ENCODE results near the gene ULK4. TPM values are rescaled to one million over a fixed set of nuclear protein-coding genes. Genes with fewer than 3 reads are reported as not detected.

The ULK4 gene
- total and polyA plus RNA-seq, 9 donors = 2.4 to 58.7 (median 7.3) TPM

DNA sequence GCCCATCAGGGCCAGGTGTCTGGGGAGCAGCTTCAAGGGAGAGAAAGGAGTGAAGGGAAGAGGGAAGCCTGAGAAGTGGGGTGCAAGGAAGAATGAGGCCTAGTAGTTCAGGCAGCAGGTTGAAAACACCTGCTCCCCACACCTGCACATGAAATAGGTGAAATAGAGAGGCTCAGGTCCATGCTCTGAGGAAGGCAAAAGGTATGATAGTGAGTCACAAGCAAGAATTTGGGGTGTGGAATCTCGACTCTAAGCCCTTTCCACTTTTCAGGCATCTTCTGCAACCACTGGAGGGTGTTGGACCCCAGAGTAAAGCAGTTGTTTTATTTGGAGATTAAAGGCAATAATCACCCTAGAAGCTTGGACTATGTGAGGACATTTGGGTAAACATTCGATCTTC is 605.1 kb downstream of the ULK4 start:
- WGBS, 3 donors = 73 to 85% (median 85%) methylated on average over 2 of the region's 2 CpGs
- Histone ChIP-seq H3K4me3 (no peak overlapping the region), H3K36me3 (no peaks in the 10 kb centered on the region), H3K27ac (no peak overlapping the region), H3K4me1 (ENCODE audit: insufficient read depth) (no peaks in the 10 kb centered on the region), H3K27me3 (no peaks in the 10 kb centered on the region), H3K9me3 (no peaks in the 10 kb centered on the region)
- TF ChIP-seq EP300 (IDR thresholded peaks at IDR 0.05) (no peak), POLR2A (IDR thresholded peaks at IDR 0.05) (no peak)
- TF ChIP-seq, protein P1, sequence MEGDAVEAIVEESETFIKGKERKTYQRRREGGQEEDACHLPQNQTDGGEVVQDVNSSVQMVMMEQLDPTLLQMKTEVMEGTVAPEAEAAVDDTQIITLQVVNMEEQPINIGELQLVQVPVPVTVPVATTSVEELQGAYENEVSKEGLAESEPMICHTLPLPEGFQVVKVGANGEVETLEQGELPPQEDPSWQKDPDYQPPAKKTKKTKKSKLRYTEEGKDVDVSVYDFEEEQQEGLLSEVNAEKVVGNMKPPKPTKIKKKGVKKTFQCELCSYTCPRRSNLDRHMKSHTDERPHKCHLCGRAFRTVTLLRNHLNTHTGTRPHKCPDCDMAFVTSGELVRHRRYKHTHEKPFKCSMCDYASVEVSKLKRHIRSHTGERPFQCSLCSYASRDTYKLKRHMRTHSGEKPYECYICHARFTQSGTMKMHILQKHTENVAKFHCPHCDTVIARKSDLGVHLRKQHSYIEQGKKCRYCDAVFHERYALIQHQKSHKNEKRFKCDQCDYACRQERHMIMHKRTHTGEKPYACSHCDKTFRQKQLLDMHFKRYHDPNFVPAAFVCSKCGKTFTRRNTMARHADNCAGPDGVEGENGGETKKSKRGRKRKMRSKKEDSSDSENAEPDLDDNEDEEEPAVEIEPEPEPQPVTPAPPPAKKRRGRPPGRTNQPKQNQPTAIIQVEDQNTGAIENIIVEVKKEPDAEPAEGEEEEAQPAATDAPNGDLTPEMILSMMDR (IDR thresholded peaks at IDR 0.05) = no peak
- DNase-seq = no peak
- intact Hi-C loops (cut with DNase I) = no loop called here

DNA sequence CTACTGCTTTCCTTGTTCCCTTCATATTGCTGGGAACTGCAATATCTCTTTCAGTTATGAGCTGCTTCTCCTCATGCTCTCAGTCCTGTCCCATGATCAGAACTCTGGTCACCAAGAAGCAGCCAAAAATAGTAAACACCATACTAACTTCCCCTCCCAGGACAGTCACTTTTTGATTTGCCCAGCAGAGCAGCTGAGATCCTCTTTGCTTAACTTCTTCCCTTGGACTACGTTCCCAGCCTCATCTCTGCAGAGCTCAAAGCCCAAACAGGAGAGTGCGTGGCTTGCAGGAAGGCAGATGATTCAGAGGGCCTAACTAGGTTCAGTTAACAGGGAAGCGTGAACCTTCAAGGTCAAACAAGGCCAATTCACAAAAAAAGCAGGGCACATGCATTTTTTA is 609.4 kb downstream of the ULK4 start:
- no peak for DNase-seq
- Histone ChIP-seq H3K36me3 (no peaks in the 10 kb centered on the region), H3K27me3 (no peaks in the 10 kb centered on the region), H3K27ac (no peak overlapping the region), H3K4me3 (no peak overlapping the region), H3K9me3 (no peaks in the 10 kb centered on the region), H3K4me1 (ENCODE audit: insufficient read depth) (no peaks in the 10 kb centered on the region)
- 62 to 86% (median 79%) methylated on average over 3 of the region's 3 CpGs for WGBS, 3 donors
- intact Hi-C loops (cut with DNase I) = no loop called here
- TF ChIP-seq, protein P1 (IDR thresholded peaks at IDR 0.05) = no peak
- TF ChIP-seq POLR2A (IDR thresholded peaks at IDR 0.05) (no peak), EP300 (IDR thresholded peaks at IDR 0.05) (no peak)

DNA sequence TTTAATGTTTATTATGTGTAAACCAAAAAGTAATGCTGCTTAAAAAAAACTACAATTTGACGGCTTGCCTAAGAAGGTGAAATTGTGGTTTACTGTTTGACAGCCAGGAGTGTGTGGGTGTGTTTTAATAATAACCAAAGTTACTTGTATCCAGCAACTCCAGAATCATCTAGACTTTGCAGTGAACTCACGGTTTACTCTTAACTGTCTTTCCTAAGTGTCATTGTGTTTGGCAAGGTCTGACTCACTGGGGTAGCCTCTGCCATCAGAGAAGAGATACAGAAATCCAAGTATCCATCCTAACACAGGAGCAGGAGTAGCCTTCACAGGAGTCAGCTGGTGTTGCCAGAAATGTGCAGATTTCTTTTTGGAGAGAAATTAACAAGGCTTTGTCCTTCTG is 611.5 kb downstream of the ULK4 start:
- no peaks in the 10 kb centered on the region for H3K9me3 ChIP-seq
- no peak overlapping the region for H3K4me3 ChIP-seq
- WGBS, 3 donors = 32 to 42% (median 40%) methylated on average over 2 of the region's 2 CpGs
- no peaks in the 10 kb centered on the region for H3K27me3 ChIP-seq
- no peaks in the 10 kb centered on the region for H3K36me3 ChIP-seq
- intact Hi-C loops (cut with DNase I) = no loop called here
- no peak overlapping the region for H3K27ac ChIP-seq
- H3K4me1 ChIP-seq (ENCODE audit: insufficient read depth) = no peaks in the 10 kb centered on the region
- no peak for DNase-seq
- TF ChIP-seq POLR2A (IDR thresholded peaks at IDR 0.05) = no peak

DNA sequence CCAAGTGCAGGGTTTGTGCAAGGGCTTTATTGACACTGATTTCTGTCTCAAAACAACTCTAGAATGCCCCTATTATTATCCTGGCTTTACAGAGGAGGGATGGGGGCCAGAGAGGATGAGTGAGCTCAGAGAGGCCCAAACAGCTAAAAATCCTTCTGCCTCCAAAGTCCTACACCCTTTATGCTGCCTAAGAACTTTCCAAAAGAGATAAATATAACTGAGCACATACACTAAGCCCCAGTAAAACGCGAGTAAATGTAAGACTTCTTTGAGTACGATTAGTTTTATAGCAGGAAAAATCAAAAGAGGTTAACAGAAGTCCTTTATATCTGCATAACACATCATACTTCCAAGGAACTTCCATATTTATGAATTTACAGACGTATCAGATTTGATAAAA is 613.5 kb downstream of the ULK4 start:
- intact Hi-C loops (cut with DNase I) = no loop called here
- no peaks in the 10 kb centered on the region for H3K27me3 ChIP-seq

DNA sequence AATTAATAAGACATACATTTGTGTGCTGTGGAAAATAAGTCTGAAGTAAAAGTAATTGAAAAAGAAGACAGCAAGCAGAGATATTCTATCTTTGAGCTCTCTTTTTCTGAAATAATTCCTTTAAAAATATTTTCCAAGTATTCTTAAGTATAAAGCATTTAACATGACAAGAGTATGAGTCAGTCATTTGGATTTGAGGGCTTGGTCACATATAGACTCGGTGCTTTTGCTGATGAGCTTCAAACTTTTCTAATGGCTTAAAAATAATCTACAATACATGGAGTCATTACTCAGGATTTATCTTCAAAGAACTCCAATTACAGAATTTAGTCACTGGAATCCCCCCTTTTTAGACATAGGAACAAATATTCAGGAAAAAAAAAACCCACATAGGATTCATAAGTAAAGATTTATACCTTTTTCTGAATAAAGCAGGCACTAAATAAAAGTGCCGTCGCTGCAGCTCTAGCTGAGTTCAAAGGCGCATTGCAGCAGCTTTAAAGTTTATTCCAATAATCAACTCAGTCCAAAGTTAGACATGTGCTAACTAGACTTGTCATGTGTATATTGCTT is 615.1 kb downstream of the ULK4 start:
- no peak for TF ChIP-seq POLR2A (IDR thresholded peaks at IDR 0.05)
- no peak for TF ChIP-seq EP300 (IDR thresholded peaks at IDR 0.05)
- TF ChIP-seq, protein P1 (IDR thresholded peaks at IDR 0.05) = no peak
- no peaks in the 10 kb centered on the region for H3K36me3 ChIP-seq
- intact Hi-C loops (cut with DNase I) = no loop called here
- no peaks in the 10 kb centered on the region for H3K9me3 ChIP-seq
- H3K4me1 ChIP-seq (ENCODE audit: insufficient read depth) = no peaks in the 10 kb centered on the region
- no peaks in the 10 kb centered on the region for H3K27me3 ChIP-seq
- H3K27ac ChIP-seq = no peak overlapping the region
- no peak for DNase-seq
- no peak overlapping the region for H3K4me3 ChIP-seq
- 64 to 76% (median 67%) methylated on average over 4 of the region's 4 CpGs for WGBS, 3 donors

More for the DNA sequence above, 613.5 kb downstream of the ULK4 start:
- no peaks in the 10 kb centered on the region for H3K36me3 ChIP-seq
- 91 to 97% (median 94%) methylated on average over 4 of the region's 4 CpGs for WGBS, 3 donors
- H3K4me3 ChIP-seq = no peak overlapping the region
- no peak overlapping the region for H3K27ac ChIP-seq
- TF ChIP-seq, protein P1 (IDR thresholded peaks at IDR 0.05) = no peak
- TF ChIP-seq EP300 (IDR thresholded peaks at IDR 0.05) = no peak
- TF ChIP-seq POLR2A (IDR thresholded peaks at IDR 0.05) = no peak
- no peaks in the 10 kb centered on the region for H3K9me3 ChIP-seq
- H3K4me1 ChIP-seq (ENCODE audit: insufficient read depth) = no peaks in the 10 kb centered on the region
- DNase-seq = no peak

Measured in ovary (tissue), 9 donors.